MM.1S (cell line): ENCODE data around the gene TBATA.

Experiments used
- EZH2 ChIP-seq: fragments of 300-600 bp; sonication (generic); optimal IDR thresholded peaks from 2 replicates; pipeline ENCODE3; 2017; ENCODE audit warnings: low read depth, mild to moderate bottlenecking, antibody characterized with exemption, low read length, mixed read lengths
- EZH2phosphoT487 ChIP-seq: fragments of 300-600 bp; sonication (generic); IDR thresholded peaks from 2 replicates; pipeline ENCODE4 v1.6.1; 2018; ENCODE audit warnings: antibody characterized with exemption, low read length

DNA sequence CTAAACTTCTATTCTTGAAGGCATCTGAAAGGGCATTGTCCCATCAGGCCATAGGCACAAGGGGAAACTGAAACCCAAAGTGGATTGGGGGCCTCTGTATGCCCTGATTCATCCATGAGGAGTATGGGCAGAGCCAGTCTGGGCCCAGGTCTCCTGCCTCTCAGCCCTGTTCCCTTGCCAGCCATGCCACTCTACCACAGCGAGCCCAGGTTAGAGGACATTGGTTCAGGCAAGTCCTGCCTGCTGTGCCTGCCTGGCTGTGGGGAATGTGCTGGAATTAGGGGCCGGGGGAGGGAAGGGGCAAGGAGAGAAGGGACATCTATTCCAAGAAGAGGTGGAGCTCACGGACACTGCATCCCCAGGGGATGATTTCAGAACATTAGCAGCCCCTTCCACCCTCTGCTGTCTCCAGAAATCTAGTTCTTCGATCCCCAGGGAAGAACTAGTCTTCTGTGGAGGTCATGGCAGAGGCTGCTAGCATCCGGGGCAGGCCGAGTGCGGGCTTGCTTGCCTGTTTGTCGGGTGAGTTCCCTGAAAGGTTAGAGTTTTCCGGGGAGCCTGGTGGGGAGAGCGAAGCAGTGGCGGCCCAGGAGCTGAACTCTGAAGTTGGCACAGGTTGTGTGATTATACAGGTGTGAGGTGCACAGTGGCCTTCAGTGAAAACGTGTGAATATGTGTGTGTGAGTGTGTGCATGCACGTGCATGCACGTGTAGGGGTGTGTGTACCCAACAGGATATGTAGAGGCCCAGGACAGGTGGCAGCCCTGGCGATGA lies 37.8 kb downstream of the TBATA start:
- TF ChIP-seq EZH2phosphoT487 (no peak), EZH2 (no peak)
